Activated CD4-positive, CD25-positive, alpha-beta regulatory T cell treated with anti-CD3 and anti-CD28 coated beads, Interleukin-2, amount 50 U/mL, for 24 hours (primary cell): ENCODE results near the gene PLCL2.

Source experiments
- ATAC-seq, 2 donors: fragments of 150-1000 bp; cut with Tn5 transposase; one replicate each; pipeline ENCODE4 v1.10.0; 2021; ENCODE audit warnings: mild to moderate bottlenecking in 1 of 2, moderate library complexity in 1 of 2

PLCL2 gene

GRCh38 chr3:16884748-16885592 is at the start of gene PLCL2:
PLCL2 (plus strand) TSS chr3:16884955; CDS start chr3:16885040, 85 bp downstream.
- peak; percentile 41 to 45 for ATAC-seq

- ATAC-seq: no peak
Measured at GRCh38 chr3:16836505-16837237, 48.1 kb upstream of the PLCL2 start.

GRCh38 chr3:16837602-16838001 is 47.2 kb upstream of the PLCL2 start:
- no peak for ATAC-seq

GRCh38 chr3:16838561-16838960 is 46.2 kb upstream of the PLCL2 start:
- ATAC-seq: no peak

DNA sequence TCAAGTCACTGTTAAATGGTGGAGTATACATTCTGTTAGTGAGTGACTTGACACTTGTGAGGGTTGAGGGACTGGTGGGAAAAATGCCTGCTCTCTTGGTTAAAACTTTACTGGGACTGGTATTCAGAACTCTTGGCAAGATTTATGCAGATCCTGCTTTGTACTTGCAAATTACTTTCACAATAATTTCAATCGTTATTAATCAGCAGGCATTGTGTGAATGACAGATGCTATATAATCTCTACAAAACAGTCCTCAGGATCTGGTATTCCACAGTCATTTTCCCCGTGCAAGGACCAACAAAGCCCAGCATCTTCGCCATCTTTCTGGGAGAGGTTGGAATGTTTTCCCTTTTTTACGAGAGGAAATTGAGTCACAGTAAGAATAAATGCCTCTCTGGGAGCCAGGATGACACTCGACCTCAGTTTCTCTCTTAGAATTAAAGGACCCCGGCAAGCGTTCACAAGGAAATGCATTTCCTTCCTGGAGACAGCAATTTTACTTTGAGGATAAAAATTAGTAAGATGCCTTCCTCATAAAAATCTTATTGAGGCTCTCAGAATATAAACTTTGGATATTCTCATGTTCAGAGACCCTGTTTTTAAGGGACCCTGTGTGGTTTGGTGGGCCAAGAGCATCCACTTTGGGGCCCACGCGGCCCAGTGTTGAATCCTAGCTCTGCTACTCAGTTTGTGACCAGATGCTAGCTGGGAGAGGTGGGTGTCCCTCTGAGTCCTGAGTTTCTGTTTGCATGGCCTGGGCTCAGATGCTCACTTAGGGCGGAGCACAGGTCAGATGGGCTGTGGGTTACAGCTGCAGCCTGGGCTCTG is 45.3 kb upstream of the PLCL2 start:
- no peak for ATAC-seq

GRCh38 chr3:16840101-16840424 is 44.7 kb upstream of the PLCL2 start:
- ATAC-seq: no peak

GRCh38 chr3:16841041-16841753 is 43.6 kb upstream of the PLCL2 start:
- no peak for ATAC-seq

- no peak for ATAC-seq
Measured at GRCh38 chr3:16841904-16842271, 42.9 kb upstream of the PLCL2 start.

DNA sequence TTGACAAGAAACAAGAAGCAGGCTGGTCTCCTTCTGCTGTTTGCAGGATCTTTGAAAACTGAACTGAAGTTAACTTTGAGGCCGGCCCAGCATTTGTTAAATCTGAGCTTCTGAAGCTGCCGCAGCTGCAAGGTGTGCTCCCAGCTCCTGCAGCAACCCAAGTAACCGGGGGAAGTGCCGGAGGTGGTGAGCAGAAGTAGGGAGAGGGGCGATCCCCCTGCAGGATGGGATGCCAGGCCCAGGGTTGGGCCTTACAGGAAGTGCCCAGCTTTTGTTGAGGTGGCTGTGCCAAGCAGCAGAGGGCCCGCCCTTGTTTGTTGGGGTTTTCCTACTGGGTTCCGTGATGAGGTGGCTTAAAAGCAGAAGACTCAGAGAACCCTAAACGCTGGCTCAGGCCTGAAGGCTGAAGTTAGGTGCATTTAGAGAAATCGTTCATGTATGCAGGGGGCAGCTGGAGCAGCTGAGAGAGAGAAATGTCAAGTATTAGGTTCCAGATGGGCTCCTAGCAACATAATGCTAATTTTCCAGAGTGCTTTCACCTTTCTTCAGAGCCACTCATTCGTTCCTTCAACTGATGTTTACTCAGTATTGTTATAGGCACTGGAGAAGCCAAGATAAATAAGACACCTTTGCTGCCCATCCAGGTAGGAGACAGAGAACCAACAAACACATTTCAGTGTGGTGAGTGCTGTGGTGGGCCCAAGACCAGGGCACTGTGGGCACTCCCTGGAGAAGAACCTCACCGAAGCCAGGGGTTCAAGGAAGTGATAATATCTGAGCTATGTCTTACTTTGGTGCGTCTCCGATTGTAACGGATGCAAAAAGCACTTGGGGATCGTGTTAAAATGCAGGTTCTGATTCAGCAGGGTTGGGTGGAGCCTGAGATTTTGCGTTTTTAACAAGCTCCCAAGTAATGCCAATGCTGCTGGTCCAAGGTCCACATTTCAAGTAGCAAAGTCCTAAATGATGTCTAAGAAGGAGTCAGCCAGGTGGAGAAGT is 42.2 kb upstream of the PLCL2 start:
- ATAC-seq: peak; percentile 84 to 86

GRCh38 chr3:16844222-16844621 is 40.5 kb upstream of the PLCL2 start:
- no peak for ATAC-seq

- ATAC-seq: no peak
Measured at GRCh38 chr3:16844791-16845190, 40.0 kb upstream of the PLCL2 start.

- ATAC-seq: no peak
Measured at GRCh38 chr3:16846373-16847080, 38.2 kb upstream of the PLCL2 start.

- peak; percentile 48 to 53 for ATAC-seq
Measured at GRCh38 chr3:16848007-16848406, 36.7 kb upstream of the PLCL2 start.

- peak; percentile 72 to 76 for ATAC-seq
Measured at GRCh38 chr3:16849229-16849628, 35.5 kb upstream of the PLCL2 start.

- ATAC-seq: no peak
Measured at GRCh38 chr3:16849795-16850194, 35.0 kb upstream of the PLCL2 start.

DNA sequence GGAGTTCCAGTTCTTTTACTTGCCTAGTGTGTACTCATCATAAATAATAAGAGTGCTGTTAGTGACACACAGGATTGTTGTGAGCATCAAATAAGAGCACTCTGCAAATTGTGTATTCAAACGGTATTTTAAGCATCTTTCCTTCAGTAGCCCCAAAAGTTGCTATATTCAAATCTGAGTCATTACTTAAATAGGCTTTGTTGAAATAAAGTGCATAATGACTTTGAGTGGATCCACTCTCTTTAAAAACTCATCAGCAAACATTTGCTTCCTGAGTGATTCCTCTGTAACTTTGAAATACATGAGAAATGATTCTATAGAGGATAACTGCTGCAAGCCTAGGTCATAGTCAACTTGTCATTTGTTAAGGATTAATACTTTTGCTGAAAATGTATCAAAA is 29.3 kb upstream of the PLCL2 start:
- ATAC-seq: no peak

GRCh38 chr3:16860234-16860633 is 24.5 kb upstream of the PLCL2 start:
- no peak for ATAC-seq

GRCh38 chr3:16861432-16861831 is 23.3 kb upstream of the PLCL2 start:
- ATAC-seq: no peak

GRCh38 chr3:16864610-16865313 is 20.0 kb upstream of the PLCL2 start:
- no peak for ATAC-seq

DNA sequence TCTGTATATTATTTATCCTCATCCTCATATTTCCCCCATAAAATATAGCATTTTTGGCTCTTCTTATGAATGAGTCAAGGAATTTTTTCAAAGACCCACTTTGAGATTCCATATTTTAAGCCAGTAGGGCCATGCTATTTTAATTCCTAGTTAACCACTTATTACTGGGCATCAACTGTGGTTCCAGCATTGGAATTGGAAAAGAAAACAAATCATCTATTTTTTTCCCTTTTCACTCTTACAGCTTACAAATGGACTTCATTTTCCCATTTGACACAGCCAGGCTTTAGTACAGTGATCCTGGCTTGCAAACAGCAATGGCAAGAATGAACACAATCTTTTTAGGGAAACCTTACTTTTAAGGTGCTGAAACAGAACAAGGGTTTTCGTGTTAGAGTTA is 19.4 kb upstream of the PLCL2 start:
- ATAC-seq: no peak
